ENCODE results near the gene TBC1D4.

DNA sequence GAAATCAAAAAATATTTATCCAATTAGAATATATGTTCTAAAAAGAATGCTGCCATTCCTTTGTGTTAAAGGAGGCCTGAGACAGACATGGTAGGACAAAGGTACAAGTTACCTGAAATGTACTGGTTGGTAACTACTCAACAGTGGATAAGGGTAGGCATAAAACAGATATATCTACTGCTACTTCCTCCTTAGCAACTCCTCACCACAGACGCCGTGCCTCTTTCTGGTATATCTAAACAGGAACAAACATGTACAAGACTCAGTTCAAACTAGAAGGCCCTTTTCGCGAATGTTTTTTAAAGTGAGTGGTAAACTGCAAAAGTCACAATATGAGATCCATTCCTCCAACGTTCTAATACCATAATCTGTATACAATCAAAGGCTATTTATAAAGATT, 86.9 kb downstream of the TBC1D4 start:
- TF ChIP-seq, protein P1, sequence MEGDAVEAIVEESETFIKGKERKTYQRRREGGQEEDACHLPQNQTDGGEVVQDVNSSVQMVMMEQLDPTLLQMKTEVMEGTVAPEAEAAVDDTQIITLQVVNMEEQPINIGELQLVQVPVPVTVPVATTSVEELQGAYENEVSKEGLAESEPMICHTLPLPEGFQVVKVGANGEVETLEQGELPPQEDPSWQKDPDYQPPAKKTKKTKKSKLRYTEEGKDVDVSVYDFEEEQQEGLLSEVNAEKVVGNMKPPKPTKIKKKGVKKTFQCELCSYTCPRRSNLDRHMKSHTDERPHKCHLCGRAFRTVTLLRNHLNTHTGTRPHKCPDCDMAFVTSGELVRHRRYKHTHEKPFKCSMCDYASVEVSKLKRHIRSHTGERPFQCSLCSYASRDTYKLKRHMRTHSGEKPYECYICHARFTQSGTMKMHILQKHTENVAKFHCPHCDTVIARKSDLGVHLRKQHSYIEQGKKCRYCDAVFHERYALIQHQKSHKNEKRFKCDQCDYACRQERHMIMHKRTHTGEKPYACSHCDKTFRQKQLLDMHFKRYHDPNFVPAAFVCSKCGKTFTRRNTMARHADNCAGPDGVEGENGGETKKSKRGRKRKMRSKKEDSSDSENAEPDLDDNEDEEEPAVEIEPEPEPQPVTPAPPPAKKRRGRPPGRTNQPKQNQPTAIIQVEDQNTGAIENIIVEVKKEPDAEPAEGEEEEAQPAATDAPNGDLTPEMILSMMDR (IDR thresholded peaks at IDR 0.05) = no peak
- no peak for TF ChIP-seq POLR2A (IDR thresholded peaks at IDR 0.05)
